HEK293T (cell line): ENCODE measurements around the gene APOF.
"Not testable (repeated sequence)": the region's sequence is repeated elsewhere in the genome, so short reads cannot be mapped to it uniquely, and the experiment has no call there.

ENCODE experiments used
- CTCF ChIA-PET: fragments of 350-600 bp; formaldehyde crosslinking; extraction: SDS; loops from one replicate; lab custom pipeline; 2021; ENCODE audit warnings: antibody characterized with exemption, inconsistent platforms; lab: Yijun Ruan, JAX
- POLR2A ChIA-PET: fragments of 350-600 bp; formaldehyde crosslinking; extraction: SDS; loops from one replicate; lab custom pipeline; 2020; ENCODE audit warnings: antibody characterized with exemption, inconsistent platforms; lab: Yijun Ruan, JAX
- DNase-seq: peaks from one replicate; pipeline ENCODE4 v3.0.0; 2012; ENCODE audit warnings: mixed read lengths; ENCODE audit errors: extremely low spot score
- ARNT ChIP-seq: fragments of 450-650 bp; IDR thresholded peaks from 2 replicates; pipeline ENCODE4 v1.6.1; 2017; ENCODE audit warnings: mild to moderate bottlenecking
- BHLHE40 ChIP-seq: fragments of 450-650 bp; IDR thresholded peaks from 2 replicates; pipeline ENCODE4 v1.6.1; 2016; ENCODE audit warnings: mild to moderate bottlenecking, moderate library complexity, borderline replicate concordance
- CTBP1 ChIP-seq: fragments of 450-650 bp; IDR thresholded peaks from 2 replicates; pipeline ENCODE4 v1.6.1; 2016; ENCODE audit warnings: borderline replicate concordance
- ELF4 ChIP-seq: fragments of 450-650 bp; IDR thresholded peaks from 2 replicates; pipeline ENCODE4 v1.6.1; 2017; ENCODE audit warnings: antibody characterized with exemption
- FOXA1 ChIP-seq: fragments of 450-650 bp; IDR thresholded peaks from 2 replicates; pipeline ENCODE4 v1.6.1; 2016; ENCODE audit warnings: mild to moderate bottlenecking
- FOXK2 ChIP-seq: fragments of 450-650 bp; IDR thresholded peaks from 2 replicates; pipeline ENCODE4 v1.6.1; 2016; ENCODE audit warnings: mild to moderate bottlenecking
- FOXM1 ChIP-seq: fragments of 450-650 bp; IDR thresholded peaks from 2 replicates; pipeline ENCODE4 v1.6.1; 2017; ENCODE audit warnings: mild to moderate bottlenecking, borderline replicate concordance
- HDGF ChIP-seq: fragments of 450-650 bp; IDR thresholded peaks from 2 replicates; pipeline ENCODE4 v1.6.1; 2017; ENCODE audit warnings: antibody characterized with exemption, borderline replicate concordance
- L3MBTL2 ChIP-seq: fragments of 450-650 bp; conservative IDR thresholded peaks from 2 replicates; pipeline ENCODE4 v1.6.1; 2016; ENCODE audit warnings: mild to moderate bottlenecking
- LEF1 ChIP-seq: fragments of 450-650 bp; IDR thresholded peaks from 2 replicates; pipeline ENCODE4 v1.6.1; 2017; ENCODE audit warnings: mild to moderate bottlenecking, borderline replicate concordance
- NFRKB ChIP-seq: fragments of 450-650 bp; IDR thresholded peaks from 2 replicates; pipeline ENCODE4 v1.6.1; 2016; ENCODE audit warnings: mild to moderate bottlenecking, moderate library complexity
- PKNOX1 ChIP-seq: fragments of 450-650 bp; IDR thresholded peaks from 2 replicates; pipeline ENCODE4 v1.6.1; 2016
- SP1 ChIP-seq: fragments of 450-650 bp; IDR thresholded peaks from 2 replicates; pipeline ENCODE4 v1.6.1; 2017
- SUZ12 ChIP-seq: fragments of 450-650 bp; IDR thresholded peaks from 2 replicates; pipeline ENCODE4 v1.6.1; 2016; ENCODE audit warnings: mild to moderate bottlenecking
- TARDBP ChIP-seq: fragments of 450-650 bp; IDR thresholded peaks from 2 replicates; pipeline ENCODE4 v1.6.1; 2016
- ZNF384 ChIP-seq: fragments of 450-650 bp; IDR thresholded peaks from 2 replicates; pipeline ENCODE4 v1.6.1; 2016

The APOF gene

GRCh38 chr12:56341616-56342015 is 21.0 kb downstream of the APOF start:
- TF ChIP-seq ARNT (no peak), L3MBTL2 (no peak), ZNF384 (no peak), ELF4 (no peak), BHLHE40 (no peak), NFRKB (no peak), PKNOX1 (no peak), SP1 (no peak), FOXM1 (no peak), FOXA1 (no peak), FOXK2 (no peak), SUZ12 (no peak), LEF1 (no peak)
- no peak for DNase-seq
- ChIA-PET CTCF (no interaction called here), POLR2A (interaction anchor here (0.6 to 1.7 kb wide), 3 partner anchors 9 to 25 kb away, joined by 3 to 11 read pairs (median 3); partner anchors contain the start of genes CNPY2 and STAT2)

GRCh38 chr12:56339158-56339422 is 23.6 kb downstream of the APOF start:
- ChIA-PET CTCF (no interaction called here), POLR2A (interaction anchor here (1.1 kb wide), 1 partner anchor 21 kb away, joined by 4 read pairs; the partner anchor contains the start of gene STAT2)
- no peak for TF ChIP-seq L3MBTL2
- no peak for TF ChIP-seq SP1
- TF ChIP-seq ELF4, result no peak
- TF ChIP-seq ZNF384, result no peak
- TF ChIP-seq FOXK2, result no peak
- TF ChIP-seq FOXM1, result no peak
- TF ChIP-seq SUZ12, result no peak
- TF ChIP-seq TARDBP, result no peak
- no peak for TF ChIP-seq BHLHE40
- TF ChIP-seq FOXA1, result no peak
- TF ChIP-seq NFRKB, result no peak
- TF ChIP-seq LEF1, result no peak
- TF ChIP-seq CTBP1, result no peak
- TF ChIP-seq PKNOX1, result no peak
- TF ChIP-seq HDGF, result no peak
- TF ChIP-seq ARNT, result no peak
- no peak for DNase-seq

- no peak for TF ChIP-seq LEF1
- ChIA-PET POLR2A (interaction anchor here (1.1 to 2.2 kb wide), 2 partner anchors 22 kb away, joined by 4 to 8 read pairs; partner anchors contain the start of gene STAT2), CTCF (no interaction called here)
- DNase-seq, result no peak
These were observed 24.1 kb downstream of the APOF start, which contains the start of gene IL23A for GRCh38 chr12:56338308-56339157. TSS of gene IL23A (plus strand) at chr12:56338884. CDS start at chr12:56339045, 161 bp downstream.

- ChIA-PET CTCF (interaction anchor here (0.9 kb wide), 1 partner anchor 9 kb away, joined by 3 read pairs; no protein-coding TSS in a partner anchor), POLR2A (interaction anchor here (2.2 kb wide), 1 partner anchor 23 kb away, joined by 8 read pairs; the partner anchor contains the start of gene STAT2)
- TF ChIP-seq HDGF (no peak), BHLHE40 (no peak), L3MBTL2 (no peak), TARDBP (no peak)
- DNase-seq, result no peak
These were observed 24.9 kb downstream of the APOF start for GRCh38 chr12:56337753-56338251.

GRCh38 chr12:56336361-56337167 is 26.1 kb downstream of the APOF start:
- CTCF ChIA-PET, result no interaction called here
- POLR2A ChIA-PET, result interaction anchor here (0.9 to 4.1 kb wide), 3 partner anchors 21 to 24 kb away, joined by 5 to 29 read pairs (median 8); partner anchors contain the start of genes CNPY2 and STAT2
- no peak for DNase-seq
- no peak for TF ChIP-seq SP1
- TF ChIP-seq LEF1, result no peak
- no peak for TF ChIP-seq ELF4
- no peak for TF ChIP-seq BHLHE40
- TF ChIP-seq SUZ12, result no peak
- no peak for TF ChIP-seq TARDBP
- TF ChIP-seq NFRKB, result no peak
- no peak for TF ChIP-seq FOXK2
- no peak for TF ChIP-seq HDGF
- TF ChIP-seq CTBP1, result no peak
- no peak for TF ChIP-seq PKNOX1
- TF ChIP-seq FOXA1, result no peak
- no peak for TF ChIP-seq ARNT

- DNase-seq, CTCF ChIA-PET: not testable (repeated sequence)
- POLR2A ChIA-PET, result interaction anchor here (4.1 kb wide), 1 partner anchor 24 kb away, joined by 29 read pairs; the partner anchor contains the start of gene STAT2
These were observed 27.1 kb downstream of the APOF start for GRCh38 chr12:56335527-56335926.
